ENCODE results near the gene FNDC8.
"Not testable (repeated sequence)": the region's sequence is repeated elsewhere in the genome, so short reads cannot be mapped to it uniquely, and the experiment has no call there.

The FNDC8 gene

DNA sequence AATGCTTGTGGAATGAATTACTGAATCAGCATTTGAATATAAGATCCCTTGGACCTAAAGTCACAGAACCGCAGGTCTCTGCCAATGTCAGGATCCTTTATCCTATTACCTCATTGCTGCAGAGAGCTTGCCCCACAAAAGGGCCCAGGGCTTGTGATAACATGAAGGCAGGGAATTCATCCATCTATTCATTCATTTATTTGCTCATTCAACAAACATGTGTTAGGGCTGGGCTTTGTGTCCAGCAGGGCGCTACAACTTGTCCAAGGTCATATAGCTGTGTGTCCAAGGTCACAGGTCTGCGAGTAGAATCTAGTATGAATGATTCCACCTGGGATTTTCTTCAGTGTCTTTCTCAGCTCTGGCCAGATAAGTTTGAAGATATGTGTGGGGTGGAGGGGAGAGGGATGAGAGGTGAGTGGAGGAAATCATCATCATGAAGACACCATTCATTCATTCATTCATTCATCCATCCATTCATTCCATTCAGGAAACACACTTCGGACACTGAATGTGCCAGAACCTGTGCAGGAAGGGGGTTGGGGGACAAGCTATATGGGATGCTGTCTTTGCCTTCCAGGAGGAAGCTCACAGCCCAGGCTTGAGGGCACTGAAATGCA is 24.9 kb downstream of the FNDC8 start:
- DNase-seq = no peak

DNA sequence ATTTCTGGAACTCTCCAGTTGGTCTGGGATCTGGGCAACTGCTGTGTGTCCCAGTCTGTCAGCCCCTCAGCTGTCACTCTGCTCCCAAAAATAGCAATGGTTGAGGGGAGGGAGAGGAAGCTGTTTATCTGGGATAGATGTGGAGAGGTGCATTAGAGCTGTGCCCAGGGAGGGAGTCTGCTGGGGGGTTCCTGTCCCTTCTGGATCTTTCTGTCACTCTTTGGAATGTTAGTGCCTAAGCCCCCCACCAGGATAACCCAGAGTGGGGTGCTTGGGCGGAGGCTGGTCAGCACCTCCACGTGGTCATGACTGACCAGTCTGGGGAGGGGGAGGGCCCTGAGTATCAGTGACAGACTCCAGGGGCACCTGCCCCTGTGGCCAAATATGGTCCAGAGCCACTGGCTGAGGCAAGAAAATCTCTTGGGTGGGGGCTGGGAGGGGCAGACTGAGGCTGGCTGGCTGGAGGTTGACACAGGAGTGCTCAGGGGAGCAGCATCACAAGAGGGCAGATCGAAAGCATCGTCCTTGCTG is 26.0 kb downstream of the FNDC8 start, which contains the start of gene UNC45B:
Gene UNC45B (plus strand): TSS at position 443 of the 531 bp plus-strand sequence. CDS start 447 bp downstream, outside the sequence.
- DNase-seq = no peak

DNA sequence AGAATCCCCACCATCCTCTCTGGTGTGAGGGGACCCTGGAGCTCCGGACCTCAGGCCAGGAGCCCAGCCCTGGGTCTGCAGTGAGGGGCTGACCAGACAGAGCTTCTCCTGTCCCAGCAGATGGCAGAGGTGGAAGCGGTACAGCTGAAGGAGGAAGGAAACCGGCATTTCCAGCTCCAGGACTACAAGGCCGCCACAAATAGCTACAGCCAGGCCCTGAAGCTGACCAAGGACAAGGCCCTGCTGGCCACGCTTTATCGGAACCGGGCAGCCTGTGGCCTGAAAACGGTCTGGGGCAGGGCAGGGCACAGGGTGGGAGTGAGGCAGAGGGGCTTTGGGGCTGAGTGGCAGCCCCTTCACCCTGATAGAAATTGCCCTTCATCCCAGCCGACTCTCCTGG is 26.7 kb downstream of the FNDC8 start:
- DNase-seq = no peak

DNA sequence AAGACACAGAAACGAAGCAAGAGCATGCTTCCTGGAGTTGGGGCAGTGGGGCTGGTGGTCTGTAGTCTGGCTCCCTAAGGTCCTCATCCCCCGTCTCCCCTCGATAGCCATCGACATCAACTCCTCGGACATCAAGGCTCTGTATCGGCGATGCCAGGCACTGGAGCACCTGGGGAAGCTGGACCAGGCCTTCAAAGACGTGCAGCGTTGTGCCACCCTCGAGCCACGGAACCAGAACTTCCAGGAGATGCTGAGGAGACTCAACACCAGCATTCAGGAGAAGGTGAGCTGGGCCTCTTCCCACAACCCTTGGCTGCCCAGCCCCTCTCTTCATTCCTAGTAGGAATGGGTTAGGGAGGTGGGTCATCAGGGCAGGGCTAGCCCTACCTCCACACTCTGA is 28.5 kb downstream of the FNDC8 start:
- DNase-seq = no peak

DNA sequence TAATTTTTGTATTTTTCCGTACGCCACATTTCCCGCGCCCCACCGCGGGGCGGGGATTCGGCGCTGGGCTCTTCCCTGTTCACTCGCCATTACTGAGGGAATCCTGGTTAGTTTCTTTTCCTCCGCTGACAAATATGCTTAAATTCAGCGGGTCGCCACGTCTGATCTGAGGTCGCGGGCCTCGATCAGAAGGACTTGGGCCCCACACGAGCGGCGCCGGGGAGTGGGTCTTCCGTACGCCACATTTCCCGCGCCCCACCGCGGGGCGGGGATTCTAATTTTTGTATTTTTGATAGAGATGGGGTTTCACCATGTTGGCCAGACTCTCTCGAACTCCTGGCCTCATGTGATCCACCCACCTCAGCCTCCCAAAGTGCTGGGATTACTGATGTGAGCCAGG is 29.7 kb downstream of the FNDC8 start:
- not testable (repeated sequence) for DNase-seq

DNA sequence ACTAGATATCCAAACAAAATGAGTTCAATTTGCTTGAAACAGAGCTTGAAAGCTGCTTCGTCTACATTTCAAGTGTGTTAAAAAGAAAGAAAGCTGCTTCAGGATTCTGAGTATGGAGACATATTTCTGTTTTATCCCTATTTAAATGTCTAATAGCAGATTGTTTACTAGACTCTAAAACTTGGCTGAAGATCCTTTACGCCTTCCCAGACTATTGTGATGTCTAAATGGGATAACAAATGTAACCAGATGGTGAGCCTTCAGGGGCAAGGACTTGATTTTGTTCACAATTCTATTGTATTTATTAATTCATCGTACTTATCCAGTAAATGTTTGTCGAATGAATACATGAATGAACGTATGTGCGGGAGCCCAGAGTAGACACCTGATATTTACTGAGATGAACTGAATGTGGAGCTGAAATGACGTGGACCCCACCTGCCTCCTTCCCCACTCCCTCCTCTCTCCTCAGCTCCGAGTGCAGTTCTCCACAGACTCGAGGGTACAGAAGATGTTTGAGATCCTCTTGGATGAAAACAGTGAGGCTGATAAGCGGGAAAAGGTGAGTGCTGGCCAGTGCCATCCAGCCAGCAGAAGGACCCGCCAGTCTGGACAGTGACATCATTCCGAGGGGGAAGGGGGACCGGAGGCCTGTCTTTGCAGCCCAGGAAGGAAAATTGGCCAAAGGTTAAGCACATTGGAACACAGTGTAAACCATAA is 31.2 kb downstream of the FNDC8 start:
- DNase-seq = no peak

DNA sequence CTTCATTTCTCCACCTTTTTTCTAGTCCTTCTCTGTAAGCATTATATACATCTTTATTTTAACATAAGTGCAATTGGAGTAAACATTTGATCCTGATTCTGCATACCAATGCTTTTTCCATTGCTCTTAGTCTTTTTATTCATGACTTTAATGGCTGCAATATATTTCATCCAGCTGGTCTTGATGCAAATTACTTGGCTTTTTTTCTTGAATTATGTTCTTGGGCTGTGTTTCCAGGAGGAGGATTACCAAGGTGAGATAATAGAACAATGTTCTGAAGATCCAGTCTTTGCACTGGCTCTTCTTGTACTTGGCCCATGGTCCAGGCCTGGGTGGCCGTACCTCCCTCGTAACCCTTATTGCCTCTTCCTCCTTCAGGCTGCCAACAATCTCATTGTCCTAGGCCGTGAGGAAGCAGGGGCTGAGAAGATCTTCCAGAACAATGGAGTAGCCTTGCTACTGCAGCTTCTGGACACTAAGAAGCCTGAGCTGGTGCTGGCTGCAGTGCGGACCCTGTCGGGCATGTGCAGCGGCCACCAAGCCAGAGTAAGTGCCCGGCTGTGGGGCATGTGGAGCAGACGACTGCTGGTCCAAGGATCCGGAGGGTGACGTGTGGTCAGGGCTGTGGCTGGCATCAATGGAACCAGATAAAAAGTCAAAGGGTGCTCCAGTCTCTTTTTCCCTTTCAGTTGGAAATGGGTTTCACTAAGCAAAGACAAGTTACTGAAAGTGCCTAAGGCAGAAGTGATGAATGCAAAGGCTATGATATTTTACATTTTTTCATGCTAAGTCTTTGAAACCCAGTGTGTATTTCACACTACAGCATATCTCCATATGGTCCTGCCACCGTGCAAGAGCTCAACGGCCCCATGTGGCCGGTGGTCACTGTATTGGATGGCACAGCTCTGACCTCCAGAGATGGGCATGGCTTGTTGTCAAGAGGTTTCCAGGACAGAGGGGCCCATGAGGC is 33.1 kb downstream of the FNDC8 start:
- DNase-seq = no peak

DNA sequence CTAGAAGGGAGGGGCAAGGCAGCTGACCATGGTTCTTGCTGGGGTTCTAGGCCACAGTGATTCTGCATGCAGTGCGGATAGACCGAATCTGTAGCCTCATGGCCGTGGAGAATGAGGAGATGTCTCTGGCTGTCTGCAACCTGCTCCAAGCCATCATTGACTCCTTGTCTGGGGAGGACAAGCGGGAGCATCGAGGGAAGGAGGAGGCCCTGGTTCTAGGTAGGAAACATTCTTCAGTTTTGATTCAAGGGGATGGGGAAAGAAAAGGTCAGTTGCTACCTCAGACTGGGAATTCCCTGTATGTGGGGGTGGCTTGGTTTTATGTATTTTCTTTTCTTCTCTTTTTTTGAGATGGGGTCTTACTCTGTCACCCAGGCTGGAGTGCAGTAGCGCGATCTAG is 33.8 kb downstream of the FNDC8 start:
- no peak for DNase-seq

DNA sequence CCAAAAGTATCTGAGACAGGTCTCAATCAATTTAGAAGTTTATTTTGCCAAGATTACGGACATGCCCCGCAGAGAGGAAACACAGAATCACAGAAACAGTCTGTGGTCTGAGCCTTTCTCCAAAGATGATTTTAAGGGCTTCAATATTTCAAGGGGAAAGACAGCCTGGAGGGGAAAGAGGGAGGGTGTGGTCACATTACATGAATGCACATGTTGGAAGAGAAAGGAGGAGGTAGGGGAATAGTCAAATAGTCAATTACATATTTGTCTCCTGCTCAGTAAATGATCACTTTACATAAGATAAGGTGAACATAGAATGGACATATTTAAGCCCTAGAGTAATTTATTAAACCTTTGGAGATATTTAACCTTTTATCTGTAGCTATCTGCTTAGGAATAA is 38.5 kb downstream of the FNDC8 start:
- DNase-seq = no peak

DNA sequence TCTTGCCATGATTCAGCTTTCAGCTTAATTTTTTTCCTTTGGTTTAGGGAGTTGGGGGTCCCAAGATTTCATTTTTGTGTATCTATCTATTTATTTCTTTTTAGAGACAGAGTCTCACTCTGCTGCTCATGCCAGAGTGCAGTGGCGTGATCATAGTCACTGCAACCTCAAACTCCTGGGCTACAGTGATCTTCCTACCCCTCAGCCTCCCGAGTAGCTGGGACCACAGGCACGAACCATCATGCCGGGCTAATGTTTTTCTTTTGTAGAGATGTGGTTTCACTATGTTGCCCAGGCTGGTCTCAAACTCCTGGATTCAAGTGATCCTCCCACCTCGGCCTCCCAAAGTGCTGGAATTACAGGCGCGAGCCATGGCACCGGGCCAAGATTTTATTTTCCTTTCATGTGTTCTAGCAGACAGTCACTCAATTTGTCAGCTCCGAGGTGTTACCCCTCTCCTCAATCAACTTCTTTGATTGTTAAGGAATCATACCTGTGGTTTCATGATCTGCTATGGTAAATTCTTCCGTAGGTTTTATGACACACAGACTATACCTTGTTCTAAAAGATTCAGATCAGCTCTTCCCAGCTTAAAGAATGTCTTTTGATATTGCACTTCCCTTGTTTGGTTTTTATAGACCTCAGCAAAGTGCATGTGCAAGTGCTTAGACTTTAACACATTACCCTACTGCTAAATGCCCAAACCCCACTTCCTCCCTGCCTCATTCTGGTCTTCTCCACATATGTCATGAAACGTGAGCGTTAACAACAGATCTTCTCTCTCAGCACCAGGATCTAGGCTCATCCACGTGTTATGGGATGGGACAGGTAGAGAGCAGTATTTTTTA is 39.2 kb downstream of the FNDC8 start:
- DNase-seq = no peak

DNA sequence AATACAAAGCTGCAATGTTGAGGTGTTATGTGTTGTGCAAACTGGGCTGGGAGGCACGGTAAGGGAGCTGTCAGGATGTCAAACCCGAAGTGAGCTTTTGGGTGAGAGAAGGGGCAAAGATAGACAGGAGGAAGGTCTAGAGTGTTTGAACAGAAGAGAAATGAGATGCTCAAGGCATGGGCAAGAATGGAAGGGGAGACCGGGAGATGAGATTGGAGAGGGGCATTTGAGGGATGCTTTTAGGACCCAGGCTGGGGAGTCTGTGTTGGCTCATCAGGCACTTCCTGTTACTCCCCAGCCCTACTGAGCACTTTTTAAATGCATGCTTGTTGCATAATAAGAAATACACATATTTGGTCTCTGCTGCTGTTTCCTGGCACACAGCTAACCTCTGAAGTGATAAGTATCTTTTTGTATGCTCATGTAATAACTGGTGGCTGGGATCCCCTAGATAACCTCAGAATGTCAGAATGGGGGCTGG is 39.9 kb downstream of the FNDC8 start:
- DNase-seq = no peak

DNA sequence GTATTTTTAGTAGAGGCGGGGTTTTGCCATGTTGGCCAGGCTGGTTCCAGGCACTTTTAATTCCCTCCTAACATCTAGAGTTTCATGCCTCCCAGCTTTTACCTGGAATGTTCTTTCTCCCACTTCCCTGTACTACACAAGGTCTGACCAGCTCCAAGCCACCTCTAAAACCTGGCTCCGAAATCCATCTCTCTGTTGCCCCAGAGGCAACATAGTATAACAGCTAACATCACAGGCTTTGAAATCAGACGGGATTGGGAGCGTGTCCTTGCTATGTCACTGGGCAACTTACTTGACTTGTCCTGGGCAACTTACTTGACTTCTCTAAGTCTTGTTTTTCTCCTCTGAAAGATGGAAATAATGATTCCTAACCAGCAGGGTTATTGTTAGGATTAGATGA is 41.3 kb downstream of the FNDC8 start:
- DNase-seq = no peak

DNA sequence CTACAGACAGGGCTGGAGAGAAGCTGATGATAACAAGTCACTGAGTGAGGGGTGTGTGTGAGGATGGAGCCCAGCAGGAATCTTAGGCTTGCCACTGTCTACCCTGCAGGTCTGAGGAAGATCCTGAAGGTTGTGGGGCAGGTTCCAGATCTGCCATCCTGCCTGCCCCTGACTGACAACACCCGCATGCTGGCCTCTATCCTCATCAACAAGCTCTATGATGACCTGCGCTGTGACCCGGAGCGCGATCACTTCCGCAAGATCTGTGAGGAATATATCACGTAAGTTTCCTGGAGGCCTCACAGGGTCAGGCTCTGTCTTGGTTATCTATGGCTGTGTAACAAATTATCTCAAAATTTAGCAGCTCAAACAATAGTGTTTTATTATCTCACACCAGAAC is 42.5 kb downstream of the FNDC8 start:
- no peak for DNase-seq

DNA sequence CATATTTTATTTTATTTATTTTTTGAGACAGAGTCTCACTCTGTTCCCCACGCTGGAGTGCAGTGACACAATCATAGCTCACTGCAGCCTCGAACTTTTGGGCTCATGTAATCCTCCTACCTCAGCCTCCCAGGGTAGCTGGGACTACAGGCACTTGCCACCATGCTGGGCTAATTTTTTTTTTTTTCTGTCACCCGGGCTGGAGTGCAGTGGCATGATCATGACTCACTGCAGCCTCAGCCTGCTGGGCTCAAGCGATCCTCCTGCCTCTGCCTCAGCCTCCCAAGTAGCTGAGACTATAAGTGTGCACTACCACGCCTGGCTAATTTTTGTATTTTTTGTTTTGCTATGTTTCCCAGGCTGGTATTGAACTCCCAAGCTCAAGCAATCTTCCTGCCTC is 43.3 kb downstream of the FNDC8 start:
- no peak for DNase-seq

DNA sequence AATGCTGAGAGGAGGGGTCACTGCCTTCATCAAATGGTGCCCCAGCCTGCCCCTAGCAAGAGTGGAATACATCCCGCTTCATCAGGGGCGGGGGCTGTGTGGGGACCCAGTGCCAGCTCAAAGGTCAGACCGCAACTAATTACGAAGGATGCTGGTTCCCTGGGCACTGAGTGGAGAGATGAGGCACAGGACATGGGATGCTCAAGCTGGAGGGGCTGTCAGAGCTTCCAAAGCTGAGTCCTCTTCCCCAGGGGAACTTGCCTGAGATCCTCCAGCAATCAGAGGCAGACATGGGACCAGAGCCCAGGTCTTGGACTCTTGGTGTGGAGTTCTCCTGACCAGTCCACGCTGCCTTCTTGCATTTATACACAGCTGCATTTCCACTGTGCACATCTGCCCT is 45.1 kb downstream of the FNDC8 start:
- DNase-seq = no peak

DNA sequence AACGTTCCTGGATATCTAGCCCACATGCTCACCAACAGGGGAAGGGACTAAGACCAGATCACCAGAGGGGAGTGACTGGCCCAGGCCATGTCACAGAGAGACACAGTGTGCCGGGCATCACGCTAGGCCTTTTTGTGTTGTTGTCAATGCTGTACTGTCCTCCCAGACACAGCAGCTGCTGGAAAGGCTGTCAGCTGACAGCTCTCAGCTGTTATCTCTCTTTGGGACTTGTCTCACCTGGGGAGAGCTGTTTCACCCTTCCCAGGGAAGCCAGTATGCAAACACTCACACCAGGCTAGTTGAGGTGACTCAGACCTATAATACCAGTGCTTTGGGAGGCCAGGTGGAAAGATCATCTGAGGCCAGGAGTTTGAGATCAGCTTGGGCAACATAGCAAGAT is 45.6 kb downstream of the FNDC8 start:
- DNase-seq = no peak

DNA sequence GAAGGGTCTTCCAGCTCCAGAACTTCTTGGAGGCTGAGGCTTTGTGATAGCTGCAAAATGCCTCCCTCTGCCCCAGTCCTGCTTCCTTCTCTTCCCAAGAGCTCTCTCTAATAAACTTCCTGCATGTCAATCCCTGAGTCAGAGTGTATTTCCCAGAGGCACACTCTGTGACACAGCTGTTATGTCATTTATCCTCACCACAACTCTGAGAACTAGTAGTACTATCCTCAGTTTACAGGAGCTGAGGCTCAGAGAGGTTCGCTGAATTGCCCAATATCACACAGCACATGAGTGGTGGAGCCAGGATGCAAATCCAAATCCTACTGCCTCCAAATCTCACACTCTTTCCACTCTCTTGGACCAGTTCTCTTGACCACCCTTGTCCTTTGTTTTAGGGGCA is 46.3 kb downstream of the FNDC8 start:
- DNase-seq = peak; percentile 30

DNA sequence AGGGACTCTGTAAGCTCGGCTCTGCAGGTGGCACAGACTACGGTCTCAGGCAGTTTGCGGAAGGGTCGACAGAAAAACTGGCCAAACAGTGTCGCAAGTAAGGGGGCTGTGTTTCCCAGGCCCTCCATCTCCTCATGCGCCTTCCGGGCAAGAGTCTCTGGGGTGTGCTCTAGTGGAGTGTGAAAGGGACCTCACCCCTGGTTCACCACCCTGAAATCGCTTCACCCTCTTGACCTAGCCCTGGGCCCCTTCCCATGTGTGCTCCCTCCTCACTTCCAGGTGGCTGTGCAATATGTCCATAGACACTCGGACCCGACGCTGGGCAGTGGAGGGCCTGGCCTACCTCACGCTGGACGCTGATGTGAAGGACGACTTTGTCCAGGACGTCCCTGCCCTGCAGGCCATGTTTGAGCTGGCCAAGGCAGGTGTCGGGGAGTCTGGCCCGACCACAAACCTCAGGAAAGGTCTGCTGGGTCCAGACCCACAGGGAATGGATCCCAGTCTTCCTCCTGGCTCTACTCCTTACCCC is 48.5 kb downstream of the FNDC8 start:
- DNase-seq = no peak

DNA sequence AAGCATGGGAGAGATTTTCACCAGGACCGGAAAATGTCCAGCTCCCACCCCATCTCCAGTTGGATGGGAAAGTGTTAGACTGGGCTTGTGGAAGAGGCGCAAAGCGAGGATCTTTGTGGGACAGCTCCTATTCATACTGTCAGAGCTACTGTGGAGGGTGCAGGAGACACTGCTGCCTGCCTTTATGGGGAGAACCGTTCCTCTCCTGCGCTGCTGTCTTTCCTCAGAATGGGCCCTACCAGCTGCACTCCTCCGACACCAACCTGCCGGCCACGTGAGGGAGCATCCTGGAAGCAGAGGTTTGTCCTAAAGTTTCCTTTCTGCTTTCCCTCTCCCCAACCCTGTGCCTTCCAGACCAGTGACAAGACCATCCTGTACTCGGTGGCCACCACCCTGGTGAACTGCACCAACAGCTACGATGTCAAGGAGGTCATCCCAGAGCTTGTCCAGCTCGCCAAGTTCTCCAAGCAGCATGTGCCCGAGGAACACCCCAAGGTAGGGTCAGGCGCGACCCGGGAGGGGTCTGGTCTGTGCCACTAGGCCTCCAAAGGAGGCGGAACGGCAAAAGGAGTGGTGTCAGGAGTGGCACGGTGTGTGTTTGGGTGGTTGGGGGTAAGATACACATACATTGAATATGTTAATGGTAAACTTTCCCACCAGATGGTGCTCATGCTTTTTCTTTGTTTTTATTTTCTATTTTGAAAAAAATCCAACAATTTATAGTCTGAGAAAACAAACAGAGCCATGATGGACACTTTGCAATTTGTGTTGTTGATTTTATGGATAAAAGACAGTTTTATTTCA is 49.8 kb downstream of the FNDC8 start:
- DNase-seq = peak; percentile 26

DNA sequence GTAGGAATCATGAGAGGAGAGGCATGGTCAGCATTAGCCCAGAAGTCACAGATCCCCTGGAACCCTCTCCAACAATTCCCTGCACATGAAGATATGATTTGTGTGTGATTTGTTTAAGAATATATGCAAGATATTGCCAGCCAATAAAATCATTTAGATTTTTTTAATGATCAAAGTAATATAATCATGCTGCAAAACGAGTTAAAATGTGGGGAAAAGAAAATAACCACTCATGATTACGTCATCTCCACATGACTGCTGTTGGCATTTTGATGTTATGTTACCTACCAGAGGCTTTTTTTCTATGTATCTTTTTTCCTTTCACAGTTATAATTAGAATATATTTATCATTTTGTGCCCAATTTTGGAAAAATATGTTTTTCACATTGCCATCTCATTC is 50.4 kb downstream of the FNDC8 start:
- DNase-seq = no peak

DNA sequence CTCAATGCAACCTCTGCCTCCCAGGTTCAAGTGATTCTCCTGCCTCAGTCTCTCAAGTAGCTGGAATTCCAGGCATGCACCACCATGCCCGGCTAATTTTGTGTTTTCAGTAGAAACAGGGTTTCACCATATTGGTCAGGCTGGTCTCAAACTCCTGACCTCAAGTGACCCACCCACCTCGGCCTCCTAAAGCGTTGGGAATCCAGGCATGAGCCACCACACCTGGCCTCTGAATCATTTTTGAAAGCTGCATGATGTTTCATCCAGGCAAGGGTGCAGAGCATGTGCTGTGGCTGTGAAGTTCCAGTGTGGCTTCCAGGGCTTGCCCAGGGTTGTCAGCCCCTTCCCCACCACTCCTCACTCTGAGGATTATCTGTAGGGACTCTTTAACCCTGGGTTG is 50.9 kb downstream of the FNDC8 start:
- not testable (repeated sequence) for DNase-seq
